Uterus (tissue), 2 donors: ENCODE data around the gene CMTM2.

Experiments used
- POLR2A ChIP-seq, 2 donors: fragments of 450-650 bp; IDR thresholded peaks; one replicate each; pipeline ENCODE4 v1.6.1; 2016; ENCODE audit warnings: antibody characterized with exemption in 2 of 2, mild to moderate bottlenecking in 1 of 2, moderate library complexity in 1 of 2
- TF ChIP-seq, protein P1 (sequence below), 4 experiments: fragments of 200-600 bp in 2 of 4; fragments of 450-650 bp in 2 of 4; sonication (generic) in 2 of 4; IDR thresholded peaks; one replicate each; pipeline ENCODE4 v1.5.1; 2016 to 2019; ENCODE audit warnings: antibody characterized with exemption in 4 of 4, mild to moderate bottlenecking in 2 of 4, moderate library complexity in 1 of 4

DNA sequence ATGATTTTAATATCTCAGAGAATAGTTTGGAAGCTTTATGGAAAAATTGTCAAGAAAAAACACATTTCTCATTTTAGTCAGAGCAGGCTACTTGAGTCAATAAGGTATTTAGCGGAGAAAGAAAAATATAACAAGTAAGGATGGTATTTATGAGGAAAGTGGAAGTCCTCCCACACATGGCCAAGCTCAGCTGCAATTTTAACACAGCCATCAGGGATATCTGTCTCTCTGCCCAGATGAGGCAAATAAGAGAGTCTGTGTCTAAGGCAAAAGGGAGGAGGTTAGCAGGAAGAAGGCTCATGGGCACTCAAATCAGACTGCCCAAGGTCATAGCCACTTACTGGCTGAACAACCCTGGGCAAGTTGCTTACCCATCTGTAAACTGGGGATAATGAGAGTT lies 5.2 kb upstream of the CMTM2 start:
- TF ChIP-seq, protein P1, sequence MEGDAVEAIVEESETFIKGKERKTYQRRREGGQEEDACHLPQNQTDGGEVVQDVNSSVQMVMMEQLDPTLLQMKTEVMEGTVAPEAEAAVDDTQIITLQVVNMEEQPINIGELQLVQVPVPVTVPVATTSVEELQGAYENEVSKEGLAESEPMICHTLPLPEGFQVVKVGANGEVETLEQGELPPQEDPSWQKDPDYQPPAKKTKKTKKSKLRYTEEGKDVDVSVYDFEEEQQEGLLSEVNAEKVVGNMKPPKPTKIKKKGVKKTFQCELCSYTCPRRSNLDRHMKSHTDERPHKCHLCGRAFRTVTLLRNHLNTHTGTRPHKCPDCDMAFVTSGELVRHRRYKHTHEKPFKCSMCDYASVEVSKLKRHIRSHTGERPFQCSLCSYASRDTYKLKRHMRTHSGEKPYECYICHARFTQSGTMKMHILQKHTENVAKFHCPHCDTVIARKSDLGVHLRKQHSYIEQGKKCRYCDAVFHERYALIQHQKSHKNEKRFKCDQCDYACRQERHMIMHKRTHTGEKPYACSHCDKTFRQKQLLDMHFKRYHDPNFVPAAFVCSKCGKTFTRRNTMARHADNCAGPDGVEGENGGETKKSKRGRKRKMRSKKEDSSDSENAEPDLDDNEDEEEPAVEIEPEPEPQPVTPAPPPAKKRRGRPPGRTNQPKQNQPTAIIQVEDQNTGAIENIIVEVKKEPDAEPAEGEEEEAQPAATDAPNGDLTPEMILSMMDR (IDR thresholded peaks at IDR 0.05): no peak
- no peak for TF ChIP-seq POLR2A (IDR thresholded peaks at IDR 0.05)
